DOHH2 (cell line): Measurements from ENCODE around the gene IFNL4.

Source experiments
- H3F3A ChIP-seq: fragments of 200-600 bp; sonication (generic), shearing (Covaris generic); 2 replicates; pipeline ENCODE4 v1.6.0; 2016; ENCODE audit warnings: antibody characterized with exemption, mild to moderate bottlenecking; ENCODE audit not compliant: control insufficient read depth, insufficient read depth
- H3K27ac ChIP-seq: fragments of 200-600 bp; sonication (generic); 2 replicates; pipeline ENCODE4 v1.5.1; 2014; ENCODE audit warnings: low read depth, mild to moderate bottlenecking, low read length, moderate library complexity
- H3K27me3 ChIP-seq: fragments of 200-600 bp; sonication (generic); 2 replicates; pipeline ENCODE4 v1.6.1; 2014; ENCODE audit warnings: mild to moderate bottlenecking, low read length, mixed read lengths; ENCODE audit not compliant: control insufficient read depth
- H3K36me3 ChIP-seq: fragments of 200-600 bp; sonication (generic); 2 replicates; pipeline ENCODE4 v1.6.1; 2014; ENCODE audit warnings: mild to moderate bottlenecking, low read length, moderate library complexity, mixed read lengths; ENCODE audit not compliant: control insufficient read depth
- H3K4me1 ChIP-seq: fragments of 200-600 bp; sonication (generic); 2 replicates; pipeline ENCODE4 v1.6.1; 2014; ENCODE audit warnings: mild to moderate bottlenecking, low read length, mixed read lengths; ENCODE audit not compliant: control insufficient read depth
- H3K4me2 ChIP-seq: fragments of 200-600 bp; sonication (generic); 2 replicates; pipeline ENCODE4 v1.6.0; 2014; ENCODE audit warnings: mild to moderate bottlenecking, low read length, moderate library complexity
- H3K4me3 ChIP-seq: fragments of 200-600 bp; sonication (generic); 2 replicates; pipeline ENCODE4 v1.5.1; 2014; ENCODE audit warnings: mild to moderate bottlenecking, low read length, mixed read lengths
- H3K79me2 ChIP-seq: fragments of 200-600 bp; sonication (generic); 2 replicates; pipeline ENCODE4 v1.6.1; 2014; ENCODE audit warnings: mild to moderate bottlenecking, low read length, mixed read lengths; ENCODE audit not compliant: control insufficient read depth
- H3K9me2 ChIP-seq: fragments of 200-600 bp; sonication (generic); replicated peaks from 2 replicates; pipeline ENCODE4 v1.6.1; 2014; ENCODE audit warnings: mild to moderate bottlenecking, low read length, mixed read lengths; ENCODE audit not compliant: control insufficient read depth
- H3K9me3 ChIP-seq: fragments of 200-600 bp; sonication (generic); 2 replicates; pipeline ENCODE4 v1.6.1; 2014; ENCODE audit warnings: antibody characterized with exemption, low read length, mixed read lengths; ENCODE audit not compliant: control insufficient read depth, insufficient read depth
- H4K20me1 ChIP-seq: fragments of 200-600 bp; sonication (generic); 2 replicates; pipeline ENCODE4 v1.6.0; 2014; ENCODE audit warnings: low read depth, mild to moderate bottlenecking, antibody characterized with exemption, low read length, moderate library complexity; ENCODE audit not compliant: control insufficient read depth, insufficient read depth
- EZH2phosphoT487 ChIP-seq: fragments of 200-600 bp; sonication (generic); IDR thresholded peaks from 2 replicates; pipeline ENCODE4 v1.6.1; 2017; ENCODE audit warnings: borderline replicate concordance, mild to moderate bottlenecking, antibody characterized with exemption, low read length, moderate library complexity, mixed read lengths
- TF ChIP-seq, protein P1 (sequence below): fragments of 200-600 bp; sonication (generic); IDR thresholded peaks from one replicate; pipeline ENCODE4 v1.5.1; 2014; ENCODE audit warnings: antibody characterized with exemption, mild to moderate bottlenecking, low read depth, low read length; ENCODE audit not compliant: poor library complexity, severe bottlenecking

The IFNL4 gene

GRCh38 chr19:39205449-39205764 lies 43.2 kb downstream of the IFNL4 start:
- no peaks in the 10 kb centered on the region for H3K79me2 ChIP-seq
- no peaks in the 10 kb centered on the region for H3K4me1 ChIP-seq
- no peak overlapping the region for H3K27ac ChIP-seq
- H4K20me1 ChIP-seq: no peaks in the 10 kb centered on the region
- H3K9me2 ChIP-seq: no peaks in the 10 kb centered on the region
- H3K4me3 ChIP-seq: no peak overlapping the region
- no peaks in the 10 kb centered on the region for H3K36me3 ChIP-seq
- TF ChIP-seq, protein P1, sequence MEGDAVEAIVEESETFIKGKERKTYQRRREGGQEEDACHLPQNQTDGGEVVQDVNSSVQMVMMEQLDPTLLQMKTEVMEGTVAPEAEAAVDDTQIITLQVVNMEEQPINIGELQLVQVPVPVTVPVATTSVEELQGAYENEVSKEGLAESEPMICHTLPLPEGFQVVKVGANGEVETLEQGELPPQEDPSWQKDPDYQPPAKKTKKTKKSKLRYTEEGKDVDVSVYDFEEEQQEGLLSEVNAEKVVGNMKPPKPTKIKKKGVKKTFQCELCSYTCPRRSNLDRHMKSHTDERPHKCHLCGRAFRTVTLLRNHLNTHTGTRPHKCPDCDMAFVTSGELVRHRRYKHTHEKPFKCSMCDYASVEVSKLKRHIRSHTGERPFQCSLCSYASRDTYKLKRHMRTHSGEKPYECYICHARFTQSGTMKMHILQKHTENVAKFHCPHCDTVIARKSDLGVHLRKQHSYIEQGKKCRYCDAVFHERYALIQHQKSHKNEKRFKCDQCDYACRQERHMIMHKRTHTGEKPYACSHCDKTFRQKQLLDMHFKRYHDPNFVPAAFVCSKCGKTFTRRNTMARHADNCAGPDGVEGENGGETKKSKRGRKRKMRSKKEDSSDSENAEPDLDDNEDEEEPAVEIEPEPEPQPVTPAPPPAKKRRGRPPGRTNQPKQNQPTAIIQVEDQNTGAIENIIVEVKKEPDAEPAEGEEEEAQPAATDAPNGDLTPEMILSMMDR: no peak
- no peak for TF ChIP-seq EZH2phosphoT487
- no peaks in the 10 kb centered on the region for H3K9me3 ChIP-seq
- H3K4me2 ChIP-seq: no peak overlapping the region
- H3F3A ChIP-seq: no peaks in the 10 kb centered on the region
- no peaks in the 10 kb centered on the region for H3K27me3 ChIP-seq

- no peak within 1 kb of the TSS for H3K4me3 ChIP-seq
Observed at GRCh38 chr19:39203372-39204341, 45.0 kb downstream of the IFNL4 start, which contains the start of gene SYCN. TSS of gene SYCN (minus strand) at chr19:39204263. CDS start at chr19:39204254, 9 bp downstream.

DNA sequence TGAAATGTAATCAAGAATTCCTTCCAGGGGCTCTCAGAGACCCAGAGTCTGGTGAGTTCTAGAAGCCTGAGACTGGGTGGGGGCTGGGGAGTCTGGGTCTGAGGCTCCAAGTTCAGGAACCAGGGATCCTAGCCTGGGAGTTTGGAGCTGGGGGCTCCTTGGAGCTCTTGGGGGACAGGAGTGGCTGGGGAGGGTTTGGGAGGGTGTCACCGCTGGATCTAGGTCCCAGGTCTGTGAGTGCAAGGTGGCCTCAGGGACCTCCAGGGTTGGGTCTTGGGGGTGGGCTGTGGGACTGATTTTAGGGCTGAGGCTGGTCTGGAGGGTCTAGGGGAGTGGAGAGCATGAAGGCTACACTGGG lies 45.7 kb downstream of the IFNL4 start:
- Histone ChIP-seq H3K27me3 (peaks cover under 1% of the 10 kb centered on the region; the same call in 1 of the 2 replicates), H3K4me2 (no peak overlapping the region), H3K4me1 (no peaks in the 10 kb centered on the region), H3K4me3 (no peak overlapping the region), H3K36me3 (no peaks in the 10 kb centered on the region), H3K9me3 (no peaks in the 10 kb centered on the region), H3K9me2 (no peaks in the 10 kb centered on the region), H3F3A (no peaks in the 10 kb centered on the region), H3K27ac (no peak overlapping the region), H4K20me1 (no peaks in the 10 kb centered on the region), H3K79me2 (no peaks in the 10 kb centered on the region)
- no peak for TF ChIP-seq EZH2phosphoT487
- TF ChIP-seq, protein P1: no peak

More at GRCh38 chr19:39203372-39204341, 45.0 kb downstream of the IFNL4 start, which contains the start of gene SYCN:
- no peak for TF ChIP-seq EZH2phosphoT487
- TF ChIP-seq, protein P1: no peak
- H3K4me2 ChIP-seq: no peak within 1 kb of the TSS
- H3K36me3 ChIP-seq: no peaks in the 10 kb centered on the region
- no peaks in the 10 kb centered on the region for H4K20me1 ChIP-seq
- H3K9me3 ChIP-seq: no peaks in the 10 kb centered on the region
- H3K27ac ChIP-seq: no peak within 1 kb of the TSS
- no peaks in the 10 kb centered on the region for H3K4me1 ChIP-seq
- no peaks in the 10 kb centered on the region for H3K27me3 ChIP-seq
- H3K79me2 ChIP-seq: no peaks in the 10 kb centered on the region
- no peaks in the 10 kb centered on the region for H3F3A ChIP-seq
- H3K9me2 ChIP-seq: no peaks in the 10 kb centered on the region
